ENCODE data around the gene PGM3. TPM values are rescaled to one million over a fixed set of nuclear protein-coding genes. Genes with fewer than 3 reads are reported as not detected.
"Not testable (repeated sequence)": the region's sequence is repeated elsewhere in the genome, so short reads cannot be mapped to it uniquely, and the experiment has no call there.

Gene PGM3
- total RNA-seq, 1 donor from 2014 or later: 61.5 TPM

- peak overlapping the region; percentile 99 for H3K4me3 Mint-ChIP-seq
- Histone ChIP-seq H3K4me2 (peak overlapping the region; percentile 88), H3K9ac (peak overlapping the region; percentile 49), H3K27ac (peak overlapping the region; percentile 68), H4K20me1 (ENCODE audit: low read depth) (peaks cover 32% of the 10 kb centered on the region), H3K4me3 (peak overlapping the region; percentile 90), H2AFZ (replicated peaks) (peak overlapping the region; percentile 86), H3K9me3 (ENCODE audit: low read depth) (no peaks in the 10 kb centered on the region), H3K4me1 (peaks cover 7% of the 10 kb centered on the region), H3K27me3 (no peaks in the 10 kb centered on the region), H3F3A (ENCODE audit: low read depth) (no peaks in the 10 kb centered on the region), H3K79me2 (ENCODE audit: low read depth) (peaks cover 51% of the 10 kb centered on the region), H3K36me3 (peaks cover 8% of the 10 kb centered on the region)
- peak overlapping the region; percentile 2 for H3K27ac Mint-ChIP-seq
- no peaks in the 10 kb centered on the region for H3K27me3 Mint-ChIP-seq (ENCODE audit: insufficient read depth, low read depth)
- peaks cover 27% of the 10 kb centered on the region for H3K4me1 Mint-ChIP-seq
- DNase-seq (ENCODE audit: low spot score): peak; percentile 87
- TF ChIP-seq CTCF (IDR thresholded peaks at IDR 0.05) (no peak), EZH2phosphoT487 (IDR thresholded peaks at IDR 0.05) (no peak), EZH2 (IDR thresholded peaks at IDR 0.05) (no peak)
- H3K36me3 Mint-ChIP-seq: peaks cover 12% of the 10 kb centered on the region
- no peaks in the 10 kb centered on the region for H3K9me3 Mint-ChIP-seq
These were observed 892 bp upstream of the PGM3 start for GRCh38 chr6:83193747-83194566.

GRCh38 chr6:83192456-83192855 is 609 bp downstream of the PGM3 start:
- H3K36me3 Mint-ChIP-seq: peaks cover 19% of the 10 kb centered on the region
- peaks cover 27% of the 10 kb centered on the region for H3K4me1 Mint-ChIP-seq

GRCh38 chr6:83191974-83192373 is 1.1 kb downstream of the PGM3 start:
- peak overlapping the region; percentile 99 for H3K4me3 Mint-ChIP-seq
- Histone ChIP-seq H4K20me1 (ENCODE audit: low read depth) (peaks cover 34% of the 10 kb centered on the region), H3K79me2 (ENCODE audit: low read depth) (peaks cover 52% of the 10 kb centered on the region), H3K4me3 (peak overlapping the region; percentile 90), H3K4me2 (peak overlapping the region; percentile 88), H3K36me3 (peaks cover 21% of the 10 kb centered on the region)
- not testable (repeated sequence) for H3F3A ChIP-seq (ENCODE audit: low read depth); H3K9me3 ChIP-seq (ENCODE audit: low read depth); DNase-seq (ENCODE audit: low spot score); H3K4me1 ChIP-seq; H3K9ac ChIP-seq; H3K27me3 Mint-ChIP-seq (ENCODE audit: insufficient read depth, low read depth); H3K9me3 Mint-ChIP-seq; H3K27ac Mint-ChIP-seq; H2AFZ ChIP-seq (replicated peaks); H3K27ac ChIP-seq; H3K27me3 ChIP-seq
- peaks cover 27% of the 10 kb centered on the region for H3K4me1 Mint-ChIP-seq
- peaks cover 19% of the 10 kb centered on the region for H3K36me3 Mint-ChIP-seq

More at GRCh38 chr6:83192456-83192855, 609 bp downstream of the PGM3 start:
- DNase-seq (ENCODE audit: low spot score): no peak
- Histone ChIP-seq H3K4me2 (peak overlapping the region; percentile 88), H3K9ac (peak overlapping the region; percentile 31), H2AFZ (replicated peaks) (peak overlapping the region; percentile 86), H3K36me3 (peaks cover 16% of the 10 kb centered on the region), H3F3A (ENCODE audit: low read depth) (no peaks in the 10 kb centered on the region), H3K27me3 (no peaks in the 10 kb centered on the region), H3K4me1 (peaks cover 7% of the 10 kb centered on the region), H3K9me3 (ENCODE audit: low read depth) (no peaks in the 10 kb centered on the region), H3K27ac (no peak overlapping the region), H4K20me1 (ENCODE audit: low read depth) (peaks cover 34% of the 10 kb centered on the region), H3K4me3 (peak overlapping the region; percentile 90), H3K79me2 (ENCODE audit: low read depth) (peaks cover 52% of the 10 kb centered on the region)
- H3K9me3 Mint-ChIP-seq: no peaks in the 10 kb centered on the region
- H3K27me3 Mint-ChIP-seq (ENCODE audit: insufficient read depth, low read depth): no peaks in the 10 kb centered on the region
- H3K27ac Mint-ChIP-seq: peak overlapping the region; percentile 31
- TF ChIP-seq EZH2phosphoT487 (IDR thresholded peaks at IDR 0.05) (no peak), EZH2 (IDR thresholded peaks at IDR 0.05) (no peak), CTCF (IDR thresholded peaks at IDR 0.05) (no peak)
- H3K4me3 Mint-ChIP-seq: peak overlapping the region; percentile 99

GRCh38 chr6:83190626-83191025 is 2.4 kb downstream of the PGM3 start:
- no peaks in the 10 kb centered on the region for H3K27me3 ChIP-seq
- no peak overlapping the region for H3K27ac ChIP-seq
- H3K9ac ChIP-seq: no peak overlapping the region
- H2AFZ ChIP-seq (replicated peaks): no peak overlapping the region
- no peak for DNase-seq (ENCODE audit: low spot score)
- Mint-ChIP-seq H3K4me3 (no peak overlapping the region), H3K9me3 (no peaks in the 10 kb centered on the region), H3K4me1 (peaks cover 27% of the 10 kb centered on the region), H3K27ac (no peak overlapping the region), H3K27me3 (ENCODE audit: insufficient read depth, low read depth) (peaks cover 5% of the 10 kb centered on the region), H3K36me3 (peaks cover 18% of the 10 kb centered on the region)
- H3K4me2 ChIP-seq: no peak overlapping the region
- H3K79me2 ChIP-seq (ENCODE audit: low read depth): peaks cover 52% of the 10 kb centered on the region
- no peak for TF ChIP-seq EZH2phosphoT487 (IDR thresholded peaks at IDR 0.05)
- TF ChIP-seq EZH2 (IDR thresholded peaks at IDR 0.05): no peak
- no peak for TF ChIP-seq CTCF (IDR thresholded peaks at IDR 0.05)
- no peaks in the 10 kb centered on the region for H3K9me3 ChIP-seq (ENCODE audit: low read depth)
- H3F3A ChIP-seq (ENCODE audit: low read depth): no peaks in the 10 kb centered on the region
- peaks cover 18% of the 10 kb centered on the region for H3K36me3 ChIP-seq
- H3K4me3 ChIP-seq: no peak overlapping the region
- H4K20me1 ChIP-seq (ENCODE audit: low read depth): peaks cover 40% of the 10 kb centered on the region
- H3K4me1 ChIP-seq: peaks cover 7% of the 10 kb centered on the region
